DOHH2 (cell line): ENCODE results near the gene CPA5.

Experiments used
- H3F3A ChIP-seq: fragments of 200-600 bp; sonication (generic), shearing (Covaris generic); 2 replicates; pipeline ENCODE4 v1.6.0; 2016; ENCODE audit warnings: antibody characterized with exemption, mild to moderate bottlenecking; ENCODE audit not compliant: control insufficient read depth, insufficient read depth
- H3K27ac ChIP-seq: fragments of 200-600 bp; sonication (generic); 2 replicates; pipeline ENCODE4 v1.5.1; 2014; ENCODE audit warnings: low read depth, mild to moderate bottlenecking, low read length, moderate library complexity
- H3K27me3 ChIP-seq: fragments of 200-600 bp; sonication (generic); 2 replicates; pipeline ENCODE4 v1.6.1; 2014; ENCODE audit warnings: mild to moderate bottlenecking, low read length, mixed read lengths; ENCODE audit not compliant: control insufficient read depth
- H3K36me3 ChIP-seq: fragments of 200-600 bp; sonication (generic); 2 replicates; pipeline ENCODE4 v1.6.1; 2014; ENCODE audit warnings: mild to moderate bottlenecking, low read length, moderate library complexity, mixed read lengths; ENCODE audit not compliant: control insufficient read depth
- H3K4me1 ChIP-seq: fragments of 200-600 bp; sonication (generic); 2 replicates; pipeline ENCODE4 v1.6.1; 2014; ENCODE audit warnings: mild to moderate bottlenecking, low read length, mixed read lengths; ENCODE audit not compliant: control insufficient read depth
- H3K4me2 ChIP-seq: fragments of 200-600 bp; sonication (generic); 2 replicates; pipeline ENCODE4 v1.6.0; 2014; ENCODE audit warnings: mild to moderate bottlenecking, low read length, moderate library complexity
- H3K4me3 ChIP-seq: fragments of 200-600 bp; sonication (generic); 2 replicates; pipeline ENCODE4 v1.5.1; 2014; ENCODE audit warnings: mild to moderate bottlenecking, low read length, mixed read lengths
- H3K79me2 ChIP-seq: fragments of 200-600 bp; sonication (generic); 2 replicates; pipeline ENCODE4 v1.6.1; 2014; ENCODE audit warnings: mild to moderate bottlenecking, low read length, mixed read lengths; ENCODE audit not compliant: control insufficient read depth
- H3K9me2 ChIP-seq: fragments of 200-600 bp; sonication (generic); replicated peaks from 2 replicates; pipeline ENCODE4 v1.6.1; 2014; ENCODE audit warnings: mild to moderate bottlenecking, low read length, mixed read lengths; ENCODE audit not compliant: control insufficient read depth
- H3K9me3 ChIP-seq: fragments of 200-600 bp; sonication (generic); 2 replicates; pipeline ENCODE4 v1.6.1; 2014; ENCODE audit warnings: antibody characterized with exemption, low read length, mixed read lengths; ENCODE audit not compliant: control insufficient read depth, insufficient read depth
- H4K20me1 ChIP-seq: fragments of 200-600 bp; sonication (generic); 2 replicates; pipeline ENCODE4 v1.6.0; 2014; ENCODE audit warnings: low read depth, mild to moderate bottlenecking, antibody characterized with exemption, low read length, moderate library complexity; ENCODE audit not compliant: control insufficient read depth, insufficient read depth
- EZH2phosphoT487 ChIP-seq: fragments of 200-600 bp; sonication (generic); IDR thresholded peaks from 2 replicates; pipeline ENCODE4 v1.6.1; 2017; ENCODE audit warnings: borderline replicate concordance, mild to moderate bottlenecking, antibody characterized with exemption, low read length, moderate library complexity, mixed read lengths
- TF ChIP-seq, protein P1 (sequence below): fragments of 200-600 bp; sonication (generic); IDR thresholded peaks from one replicate; pipeline ENCODE4 v1.5.1; 2014; ENCODE audit warnings: antibody characterized with exemption, mild to moderate bottlenecking, low read depth, low read length; ENCODE audit not compliant: poor library complexity, severe bottlenecking

Gene CPA5

GRCh38 chr7:130388671-130389070 lies 44.1 kb downstream of the CPA5 start:
- TF ChIP-seq EZH2phosphoT487, result no peak
- TF ChIP-seq, protein P1, sequence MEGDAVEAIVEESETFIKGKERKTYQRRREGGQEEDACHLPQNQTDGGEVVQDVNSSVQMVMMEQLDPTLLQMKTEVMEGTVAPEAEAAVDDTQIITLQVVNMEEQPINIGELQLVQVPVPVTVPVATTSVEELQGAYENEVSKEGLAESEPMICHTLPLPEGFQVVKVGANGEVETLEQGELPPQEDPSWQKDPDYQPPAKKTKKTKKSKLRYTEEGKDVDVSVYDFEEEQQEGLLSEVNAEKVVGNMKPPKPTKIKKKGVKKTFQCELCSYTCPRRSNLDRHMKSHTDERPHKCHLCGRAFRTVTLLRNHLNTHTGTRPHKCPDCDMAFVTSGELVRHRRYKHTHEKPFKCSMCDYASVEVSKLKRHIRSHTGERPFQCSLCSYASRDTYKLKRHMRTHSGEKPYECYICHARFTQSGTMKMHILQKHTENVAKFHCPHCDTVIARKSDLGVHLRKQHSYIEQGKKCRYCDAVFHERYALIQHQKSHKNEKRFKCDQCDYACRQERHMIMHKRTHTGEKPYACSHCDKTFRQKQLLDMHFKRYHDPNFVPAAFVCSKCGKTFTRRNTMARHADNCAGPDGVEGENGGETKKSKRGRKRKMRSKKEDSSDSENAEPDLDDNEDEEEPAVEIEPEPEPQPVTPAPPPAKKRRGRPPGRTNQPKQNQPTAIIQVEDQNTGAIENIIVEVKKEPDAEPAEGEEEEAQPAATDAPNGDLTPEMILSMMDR, result no peak
- Histone ChIP-seq H3K4me2 (no peak overlapping the region), H3K4me1 (no peaks in the 10 kb centered on the region), H3F3A (no peaks in the 10 kb centered on the region), H4K20me1 (no peaks in the 10 kb centered on the region), H3K27me3 (no peaks in the 10 kb centered on the region), H3K4me3 (no peak overlapping the region), H3K9me2 (no peaks in the 10 kb centered on the region), H3K36me3 (no peaks in the 10 kb centered on the region), H3K27ac (no peak overlapping the region), H3K79me2 (no peaks in the 10 kb centered on the region), H3K9me3 (no peaks in the 10 kb centered on the region)

DNA sequence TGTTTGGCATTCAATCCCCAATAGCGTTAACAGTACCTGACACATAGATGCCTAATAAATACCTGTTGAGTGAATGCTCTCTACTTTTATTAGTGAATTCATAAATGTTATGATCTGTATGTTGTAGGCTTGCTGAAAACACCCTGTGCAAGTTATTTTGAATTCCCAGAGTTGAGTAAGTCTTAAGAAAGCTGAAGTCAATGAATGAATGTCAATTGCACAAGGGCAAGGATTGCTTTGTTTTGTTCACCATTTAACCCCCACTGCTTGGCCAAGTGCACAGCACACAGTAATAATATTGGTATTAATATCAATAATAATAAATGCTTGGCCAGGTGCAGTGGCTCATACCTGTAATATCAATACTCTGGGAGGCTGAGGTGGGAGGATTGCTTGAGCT lies 45.9 kb downstream of the CPA5 start:
- H3K9me3 ChIP-seq, result no peaks in the 10 kb centered on the region
- H3K36me3 ChIP-seq, result no peaks in the 10 kb centered on the region
- TF ChIP-seq, protein P1, result no peak
- TF ChIP-seq EZH2phosphoT487, result no peak
- H3K9me2 ChIP-seq, result no peaks in the 10 kb centered on the region
- H4K20me1 ChIP-seq, result no peaks in the 10 kb centered on the region
- H3K4me2 ChIP-seq, result no peak overlapping the region
- no peaks in the 10 kb centered on the region for H3K4me1 ChIP-seq
- no peaks in the 10 kb centered on the region for H3F3A ChIP-seq
- H3K4me3 ChIP-seq, result no peak overlapping the region
- no peaks in the 10 kb centered on the region for H3K27me3 ChIP-seq
- no peaks in the 10 kb centered on the region for H3K79me2 ChIP-seq
- H3K27ac ChIP-seq, result no peak overlapping the region

DNA sequence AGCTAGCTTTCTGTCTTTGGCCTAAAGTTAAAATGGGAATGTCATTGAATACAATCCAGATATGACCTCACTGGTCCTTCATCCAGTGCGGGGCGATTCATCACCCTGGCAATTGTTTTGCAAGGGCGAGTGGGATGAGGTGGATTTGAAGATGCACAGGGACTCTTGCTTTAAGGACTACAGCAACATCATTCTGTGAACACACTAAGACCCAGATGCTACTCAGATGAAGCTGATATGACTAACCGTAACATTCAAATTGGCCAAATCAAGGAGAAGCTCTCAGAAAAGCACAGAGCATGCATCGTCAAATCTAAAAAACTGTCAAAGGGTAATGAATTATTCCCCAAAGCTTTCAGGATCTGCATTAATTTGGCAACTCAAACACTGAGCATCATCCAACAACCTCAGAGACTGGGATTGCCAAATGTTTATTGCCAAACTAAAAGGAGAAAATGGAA lies 48.5 kb downstream of the CPA5 start:
- no peaks in the 10 kb centered on the region for H3K9me2 ChIP-seq
- no peaks in the 10 kb centered on the region for H3K79me2 ChIP-seq
- no peak overlapping the region for H3K4me3 ChIP-seq
- peaks cover 6% of the 10 kb centered on the region for H3K36me3 ChIP-seq
- H3K9me3 ChIP-seq, result no peaks in the 10 kb centered on the region
- H3K27me3 ChIP-seq, result no peaks in the 10 kb centered on the region
- H3K27ac ChIP-seq, result no peak overlapping the region
- TF ChIP-seq, protein P1, result no peak
- TF ChIP-seq EZH2phosphoT487, result no peak
- H3K4me1 ChIP-seq, result no peaks in the 10 kb centered on the region
- no peak overlapping the region for H3K4me2 ChIP-seq
- H4K20me1 ChIP-seq, result no peaks in the 10 kb centered on the region
- H3F3A ChIP-seq, result no peaks in the 10 kb centered on the region

DNA sequence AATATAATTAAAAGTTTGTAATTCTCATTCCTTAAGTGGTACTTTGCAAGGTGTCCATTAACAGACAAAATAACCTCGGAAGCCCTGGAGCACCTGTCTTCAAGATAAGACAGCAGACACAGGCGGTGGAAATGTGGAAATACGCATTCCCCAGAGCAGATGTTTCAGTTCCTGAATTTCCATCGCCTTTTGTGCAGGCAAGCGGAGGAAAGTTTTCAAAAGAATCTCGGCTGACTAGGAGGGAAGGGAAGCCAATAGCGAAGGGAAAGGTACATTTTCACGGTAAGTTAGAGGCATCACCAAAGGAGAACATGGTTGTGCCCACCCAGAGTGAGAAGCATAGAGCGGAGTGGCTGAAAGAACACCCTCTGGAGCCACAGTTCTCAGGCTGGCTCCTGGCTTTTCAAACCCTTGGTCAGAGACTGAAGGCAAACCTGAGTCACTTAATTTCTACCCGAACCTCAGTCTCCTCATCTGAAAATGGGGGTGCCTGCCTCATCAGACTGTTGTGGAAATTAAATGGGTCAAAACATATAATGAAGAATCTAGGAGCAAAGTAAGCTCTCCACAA lies 49.3 kb downstream of the CPA5 start:
- no peaks in the 10 kb centered on the region for H3K79me2 ChIP-seq
- no peaks in the 10 kb centered on the region for H3K4me1 ChIP-seq
- no peaks in the 10 kb centered on the region for H3F3A ChIP-seq
- H3K9me3 ChIP-seq, result no peaks in the 10 kb centered on the region
- peaks cover 13% of the 10 kb centered on the region for H3K36me3 ChIP-seq
- no peaks in the 10 kb centered on the region for H4K20me1 ChIP-seq
- no peak overlapping the region for H3K4me2 ChIP-seq
- no peak for TF ChIP-seq EZH2phosphoT487
- TF ChIP-seq, protein P1, result no peak
- no peaks in the 10 kb centered on the region for H3K9me2 ChIP-seq
- H3K27ac ChIP-seq, result no peak overlapping the region
- no peaks in the 10 kb centered on the region for H3K27me3 ChIP-seq
- no peak overlapping the region for H3K4me3 ChIP-seq
